ENCODE measurements around the gene MARK3. TPM values are rescaled to one million over a fixed set of nuclear protein-coding genes. Genes with fewer than 3 reads are reported as not detected.

The MARK3 gene
- total RNA-seq, 1 experiment from 2014 or later: 81.9 TPM

DNA sequence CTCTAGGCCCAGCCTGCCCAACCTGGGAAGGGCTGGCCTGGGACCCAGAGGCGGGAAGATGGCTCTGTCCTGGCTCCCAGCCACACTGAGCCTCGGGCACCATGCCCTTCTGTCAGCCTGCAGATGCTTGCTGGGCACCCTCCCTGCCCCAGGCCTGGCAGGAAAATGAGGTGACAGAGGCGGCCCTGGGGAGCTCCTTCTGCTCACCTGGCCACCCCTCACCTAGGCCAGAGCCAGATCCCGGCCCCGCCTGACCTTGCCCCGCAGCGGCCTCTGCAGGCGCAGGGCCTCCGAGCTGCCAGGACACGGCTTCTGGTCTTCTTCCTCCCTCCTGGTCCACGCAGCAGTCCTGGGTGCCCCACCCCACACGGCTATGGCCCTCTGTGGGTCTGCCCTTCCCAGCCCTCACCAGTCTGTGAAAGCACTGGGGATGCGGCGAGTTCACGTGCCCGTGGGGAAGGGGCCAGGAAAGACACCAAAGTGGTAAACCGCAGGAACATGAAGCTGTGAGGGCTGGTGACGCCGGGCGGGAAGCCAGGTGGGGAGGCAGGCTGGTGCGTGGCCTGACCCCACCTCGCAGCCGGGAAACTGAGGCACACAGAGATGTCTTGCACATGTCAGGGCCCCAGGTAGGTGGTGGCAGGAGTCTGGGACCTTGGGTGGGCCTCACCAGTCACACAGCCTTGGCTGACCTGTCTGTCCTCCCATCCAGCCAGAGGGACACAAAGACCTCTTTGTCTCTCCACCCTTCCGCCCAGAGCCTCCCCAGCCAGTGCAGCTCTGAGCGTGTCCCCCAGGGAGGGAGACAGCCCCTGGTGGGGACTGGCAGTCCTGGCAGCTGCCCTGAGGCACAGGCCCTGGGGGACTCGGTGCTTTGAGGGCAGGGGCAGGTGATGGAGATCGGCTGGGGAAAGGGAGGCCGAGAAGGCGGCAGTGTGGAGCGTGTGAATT is 164.4 kb downstream of the MARK3 start:
- Histone ChIP-seq H3K9ac (ENCODE audit: extremely low read depth, insufficient read length, low read length) (no peak overlapping the region), H3K27ac (ENCODE audit: insufficient read length, low read depth, low read length) (no peak overlapping the region), H3K56ac (ENCODE audit: insufficient read length, low read depth, low read length) (no peak overlapping the region)

More for the DNA sequence above, 164.4 kb downstream of the MARK3 start:
- no CpG with 5 or more reads among the region's 30 CpGs for WGBS (ENCODE audit: extremely low coverage, insufficient read length, low lambda C conversion rate)
- H3K27ac Mint-ChIP-seq: no peak overlapping the region
- Histone ChIP-seq H3K4me2 (ENCODE audit: insufficient read depth, insufficient read length, low read length) (no peak overlapping the region), H3K79me1 (ENCODE audit: insufficient read depth, low read depth, low read length, poor library complexity, severe bottlenecking) (no peaks in the 10 kb centered on the region), H4K5ac (ENCODE audit: insufficient read length, low read depth, low read length) (no peak overlapping the region), H2BK5ac (ENCODE audit: insufficient read length, low read length) (no peak overlapping the region), H3K9me3 (ENCODE audit: control insufficient read depth, low read depth, low read length) (no peaks in the 10 kb centered on the region), H3K18ac (ENCODE audit: insufficient read length, low read depth, low read length) (no peak overlapping the region), H4K91ac (ENCODE audit: insufficient read length, low read depth, low read length) (no peak overlapping the region), H3K27me3 (ENCODE audit: insufficient read depth, low read length) (no peaks in the 10 kb centered on the region), H3K14ac (ENCODE audit: insufficient read depth, low read length) (no peak overlapping the region), H3K4me1 (ENCODE audit: insufficient read depth, low read length) (no peaks in the 10 kb centered on the region), H4K20me1 (ENCODE audit: control insufficient read depth, insufficient read depth, insufficient read length) (no peaks in the 10 kb centered on the region), H2AK5ac (ENCODE audit: insufficient read length, low read length) (no peak overlapping the region), H3T11ph (ENCODE audit: low read length) (no peak overlapping the region), H2BK20ac (ENCODE audit: low read depth, low read length, poor library complexity, severe bottlenecking) (no peak overlapping the region), H2BK120ac (ENCODE audit: low read depth, low read length, poor library complexity, severe bottlenecking) (no peak overlapping the region), H3K4ac (ENCODE audit: low read depth, low read length) (no peak overlapping the region), H3K23me2 (ENCODE audit: insufficient read length, low read depth, low read length, poor library complexity, severe bottlenecking) (no peaks in the 10 kb centered on the region), H3K23ac (ENCODE audit: insufficient read length, low read depth, low read length) (no peak overlapping the region), H3K79me2 (ENCODE audit: insufficient read depth, low read length) (no peaks in the 10 kb centered on the region), H4K8ac (replicated peaks; ENCODE audit: insufficient read length, low read depth, low read length) (no peak overlapping the region), H2BK15ac (ENCODE audit: low read depth, low read length) (no peak overlapping the region), H2AFZ (ENCODE audit: low read length) (no peak overlapping the region), H2BK12ac (ENCODE audit: insufficient read length, low read depth, low read length) (no peak overlapping the region)
- no peaks in the 10 kb centered on the region; the same call in 1 of the 2 replicates for H3K27me3 Mint-ChIP-seq (ENCODE audit: low read depth)
- TF ChIP-seq, protein P1, sequence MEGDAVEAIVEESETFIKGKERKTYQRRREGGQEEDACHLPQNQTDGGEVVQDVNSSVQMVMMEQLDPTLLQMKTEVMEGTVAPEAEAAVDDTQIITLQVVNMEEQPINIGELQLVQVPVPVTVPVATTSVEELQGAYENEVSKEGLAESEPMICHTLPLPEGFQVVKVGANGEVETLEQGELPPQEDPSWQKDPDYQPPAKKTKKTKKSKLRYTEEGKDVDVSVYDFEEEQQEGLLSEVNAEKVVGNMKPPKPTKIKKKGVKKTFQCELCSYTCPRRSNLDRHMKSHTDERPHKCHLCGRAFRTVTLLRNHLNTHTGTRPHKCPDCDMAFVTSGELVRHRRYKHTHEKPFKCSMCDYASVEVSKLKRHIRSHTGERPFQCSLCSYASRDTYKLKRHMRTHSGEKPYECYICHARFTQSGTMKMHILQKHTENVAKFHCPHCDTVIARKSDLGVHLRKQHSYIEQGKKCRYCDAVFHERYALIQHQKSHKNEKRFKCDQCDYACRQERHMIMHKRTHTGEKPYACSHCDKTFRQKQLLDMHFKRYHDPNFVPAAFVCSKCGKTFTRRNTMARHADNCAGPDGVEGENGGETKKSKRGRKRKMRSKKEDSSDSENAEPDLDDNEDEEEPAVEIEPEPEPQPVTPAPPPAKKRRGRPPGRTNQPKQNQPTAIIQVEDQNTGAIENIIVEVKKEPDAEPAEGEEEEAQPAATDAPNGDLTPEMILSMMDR (conservative IDR thresholded peaks at IDR 0.05): no peak
- H3K4me3 Mint-ChIP-seq: no peak overlapping the region
- H3K4me1 Mint-ChIP-seq: peaks cover 6 to 8% of the 10 kb centered on the region in 2 experiments
- DNase-seq: no peak
- no peaks in the 10 kb centered on the region for H3K36me3 Mint-ChIP-seq (ENCODE audit: insufficient read depth in 1 of 3, low read depth in 3 of 3)
- no peaks in the 10 kb centered on the region for H3K9me3 Mint-ChIP-seq

Measured in H9 (cell line).